Liver (tissue), 3 donors: Measurements from ENCODE around the gene RNF182.

Experiments
- EGR1 ChIP-seq, 2 donors: IDR thresholded peaks; 2 replicates each; pipeline ENCODE4 v1.6.1; 2016 to 2018; ENCODE audit warnings: antibody characterized with exemption in 2 of 2, low read depth in 2 of 2
- FOXA2 ChIP-seq: IDR thresholded peaks from 2 replicates; pipeline ENCODE4 v1.6.1; 2016; ENCODE audit warnings: antibody characterized with exemption
- GABPA ChIP-seq, 2 donors: IDR thresholded peaks in 1 of 2; conservative IDR thresholded peaks in 1 of 2; 2 replicates each; pipeline ENCODE4 v1.6.1; 2016; ENCODE audit warnings: antibody characterized with exemption in 2 of 2, mild to moderate bottlenecking in 1 of 2, moderate library complexity in 1 of 2
- HNF4A ChIP-seq, 2 donors: conservative IDR thresholded peaks; 2 replicates each; pipeline ENCODE4 v1.6.1; 2016; ENCODE audit warnings: antibody characterized with exemption in 2 of 2, mild to moderate bottlenecking in 2 of 2
- HNF4G ChIP-seq: IDR thresholded peaks from 2 replicates; pipeline ENCODE4 v1.6.1; 2016; ENCODE audit warnings: antibody characterized with exemption
- SP1 ChIP-seq: IDR thresholded peaks from 2 replicates; pipeline ENCODE4 v1.6.1; 2018; ENCODE audit warnings: antibody characterized with exemption, mild to moderate bottlenecking
- TAF1 ChIP-seq: conservative IDR thresholded peaks from 2 replicates; pipeline ENCODE4 v1.6.1; 2016; ENCODE audit warnings: antibody characterized with exemption, mild to moderate bottlenecking
- YY1 ChIP-seq: IDR thresholded peaks from 2 replicates; pipeline ENCODE4 v1.6.1; 2016; ENCODE audit warnings: antibody characterized with exemption, mild to moderate bottlenecking
- TF ChIP-seq, protein P1 (sequence below): fragments of 150-350 bp; IDR thresholded peaks from 2 replicates; pipeline ENCODE4 v1.5.1; 2017; ENCODE audit warnings: improper control_type of control experiment, low read depth, low read length; ENCODE audit not compliant: missing input control
- TF ChIP-seq, protein P2 (sequence below): IDR thresholded peaks from 2 replicates; pipeline ENCODE4 v1.6.1; 2016; ENCODE audit warnings: antibody characterized with exemption, mild to moderate bottlenecking
- TF ChIP-seq, protein P3 (sequence below): IDR thresholded peaks from 2 replicates; pipeline ENCODE4 v1.6.1; 2016; ENCODE audit warnings: antibody characterized with exemption
- TF ChIP-seq, protein P4 (sequence below): IDR thresholded peaks from 2 replicates; pipeline ENCODE4 v1.6.1; 2016; ENCODE audit warnings: antibody characterized with exemption
- donor health status: healthy.
- donor health status: healthy.

DNA sequence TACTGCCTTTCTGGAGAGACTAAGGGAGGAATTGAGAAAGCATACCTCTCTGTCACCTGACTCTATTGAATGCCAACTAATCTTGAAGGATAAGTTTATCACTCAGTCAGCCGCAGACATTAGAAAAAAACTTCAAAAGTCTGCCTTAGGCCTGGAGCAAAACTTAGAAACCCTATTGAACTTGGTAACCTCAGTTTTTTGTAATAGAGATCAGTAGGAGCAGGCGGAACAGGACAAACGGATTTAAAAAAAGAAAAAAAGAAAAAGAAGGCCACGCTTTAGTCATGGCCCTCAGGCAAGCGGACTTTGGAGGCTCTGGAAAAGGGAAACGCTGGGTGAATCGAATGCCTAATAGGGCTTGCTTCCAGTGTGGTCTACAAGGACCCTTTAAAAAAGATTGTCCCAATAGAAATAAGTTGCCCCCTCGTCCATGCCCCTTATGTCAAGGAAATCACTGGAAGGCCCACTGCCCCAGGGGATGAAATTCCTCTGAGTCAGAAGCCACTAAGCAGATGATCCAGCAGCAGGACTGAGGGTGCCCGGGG lies 43.1 kb upstream of the RNF182 start:
- TF ChIP-seq, protein P1, sequence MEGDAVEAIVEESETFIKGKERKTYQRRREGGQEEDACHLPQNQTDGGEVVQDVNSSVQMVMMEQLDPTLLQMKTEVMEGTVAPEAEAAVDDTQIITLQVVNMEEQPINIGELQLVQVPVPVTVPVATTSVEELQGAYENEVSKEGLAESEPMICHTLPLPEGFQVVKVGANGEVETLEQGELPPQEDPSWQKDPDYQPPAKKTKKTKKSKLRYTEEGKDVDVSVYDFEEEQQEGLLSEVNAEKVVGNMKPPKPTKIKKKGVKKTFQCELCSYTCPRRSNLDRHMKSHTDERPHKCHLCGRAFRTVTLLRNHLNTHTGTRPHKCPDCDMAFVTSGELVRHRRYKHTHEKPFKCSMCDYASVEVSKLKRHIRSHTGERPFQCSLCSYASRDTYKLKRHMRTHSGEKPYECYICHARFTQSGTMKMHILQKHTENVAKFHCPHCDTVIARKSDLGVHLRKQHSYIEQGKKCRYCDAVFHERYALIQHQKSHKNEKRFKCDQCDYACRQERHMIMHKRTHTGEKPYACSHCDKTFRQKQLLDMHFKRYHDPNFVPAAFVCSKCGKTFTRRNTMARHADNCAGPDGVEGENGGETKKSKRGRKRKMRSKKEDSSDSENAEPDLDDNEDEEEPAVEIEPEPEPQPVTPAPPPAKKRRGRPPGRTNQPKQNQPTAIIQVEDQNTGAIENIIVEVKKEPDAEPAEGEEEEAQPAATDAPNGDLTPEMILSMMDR, result no peak
- TF ChIP-seq TAF1 (no peak), HNF4A (conservative IDR thresholded peaks at IDR 0.05) (no peak), YY1 (no peak), SP1 (no peak), EGR1 (IDR thresholded peaks at IDR 0.05; ENCODE audit: low read depth in 2 of 2) (no peak), HNF4G (no peak), GABPA (IDR thresholded peaks at IDR 0.05 in 1 of 2, conservative IDR thresholded peaks at IDR 0.05 in 1 of 2) (no peak), FOXA2 (no peak)
- TF ChIP-seq, protein P2, sequence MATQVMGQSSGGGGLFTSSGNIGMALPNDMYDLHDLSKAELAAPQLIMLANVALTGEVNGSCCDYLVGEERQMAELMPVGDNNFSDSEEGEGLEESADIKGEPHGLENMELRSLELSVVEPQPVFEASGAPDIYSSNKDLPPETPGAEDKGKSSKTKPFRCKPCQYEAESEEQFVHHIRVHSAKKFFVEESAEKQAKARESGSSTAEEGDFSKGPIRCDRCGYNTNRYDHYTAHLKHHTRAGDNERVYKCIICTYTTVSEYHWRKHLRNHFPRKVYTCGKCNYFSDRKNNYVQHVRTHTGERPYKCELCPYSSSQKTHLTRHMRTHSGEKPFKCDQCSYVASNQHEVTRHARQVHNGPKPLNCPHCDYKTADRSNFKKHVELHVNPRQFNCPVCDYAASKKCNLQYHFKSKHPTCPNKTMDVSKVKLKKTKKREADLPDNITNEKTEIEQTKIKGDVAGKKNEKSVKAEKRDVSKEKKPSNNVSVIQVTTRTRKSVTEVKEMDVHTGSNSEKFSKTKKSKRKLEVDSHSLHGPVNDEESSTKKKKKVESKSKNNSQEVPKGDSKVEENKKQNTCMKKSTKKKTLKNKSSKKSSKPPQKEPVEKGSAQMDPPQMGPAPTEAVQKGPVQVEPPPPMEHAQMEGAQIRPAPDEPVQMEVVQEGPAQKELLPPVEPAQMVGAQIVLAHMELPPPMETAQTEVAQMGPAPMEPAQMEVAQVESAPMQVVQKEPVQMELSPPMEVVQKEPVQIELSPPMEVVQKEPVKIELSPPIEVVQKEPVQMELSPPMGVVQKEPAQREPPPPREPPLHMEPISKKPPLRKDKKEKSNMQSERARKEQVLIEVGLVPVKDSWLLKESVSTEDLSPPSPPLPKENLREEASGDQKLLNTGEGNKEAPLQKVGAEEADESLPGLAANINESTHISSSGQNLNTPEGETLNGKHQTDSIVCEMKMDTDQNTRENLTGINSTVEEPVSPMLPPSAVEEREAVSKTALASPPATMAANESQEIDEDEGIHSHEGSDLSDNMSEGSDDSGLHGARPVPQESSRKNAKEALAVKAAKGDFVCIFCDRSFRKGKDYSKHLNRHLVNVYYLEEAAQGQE, result no peak
- TF ChIP-seq, protein P3, sequence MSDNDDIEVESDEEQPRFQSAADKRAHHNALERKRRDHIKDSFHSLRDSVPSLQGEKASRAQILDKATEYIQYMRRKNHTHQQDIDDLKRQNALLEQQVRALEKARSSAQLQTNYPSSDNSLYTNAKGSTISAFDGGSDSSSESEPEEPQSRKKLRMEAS, result no peak
- TF ChIP-seq, protein P4, sequence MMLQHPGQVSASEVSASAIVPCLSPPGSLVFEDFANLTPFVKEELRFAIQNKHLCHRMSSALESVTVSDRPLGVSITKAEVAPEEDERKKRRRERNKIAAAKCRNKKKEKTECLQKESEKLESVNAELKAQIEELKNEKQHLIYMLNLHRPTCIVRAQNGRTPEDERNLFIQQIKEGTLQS, result no peak
